AG04450 (cell line): ENCODE data around the gene SEMA5B. TPM values are rescaled to one million over a fixed set of nuclear protein-coding genes. Genes with fewer than 3 reads are reported as not detected.

Experiments used
- CTCF ChIA-PET: fragments of 300-600, 350-600 bp; formaldehyde crosslinking; extraction: SDS; loops from one replicate; lab custom pipeline; 2022; ENCODE audit warnings: antibody characterized with exemption, inconsistent platforms; lab: Charles Lee
- POLR2A ChIA-PET: fragments of 350-600 bp; formaldehyde crosslinking; extraction: SDS; loops from one replicate; lab custom pipeline; 2021; ENCODE audit warnings: antibody characterized with exemption, inconsistent platforms; lab: Yijun Ruan, JAX
- DNase-seq: peaks from one replicate; pipeline ENCODE4 v3.0.0-alpha.2; 2011; ENCODE audit warnings: low read depth, low spot score
- H3K27ac ChIP-seq: one replicate; pipeline ENCODE4 v1.5.1; 2012; ENCODE audit warnings: low read depth, low read length, control low read depth
- H3K27me3 ChIP-seq: one replicate; pipeline ENCODE4 v1.6.0; 2012; ENCODE audit warnings: low read length; ENCODE audit not compliant: control insufficient read depth, insufficient read depth
- H3K4me3 ChIP-seq: 2 replicates; pipeline ENCODE4 v1.5.1; 2011; ENCODE audit warnings: mild to moderate bottlenecking, low read depth, low read length, control low read depth
- H3K9me3 ChIP-seq: 2 replicates; pipeline ENCODE4 v1.5.1; 2012; ENCODE audit warnings: low read length; ENCODE audit not compliant: control insufficient read depth, insufficient read depth
- CTCF ChIP-seq: IDR thresholded peaks from 2 replicates; pipeline ENCODE4 v1.5.1; 2011; ENCODE audit warnings: low read depth, low read length, control low read depth, inconsistent platforms
- polyA plus RNA-seq: library from polyadenylated mRNA; depleted of rRNA; stranded (reverse); fragments of >200 nt; gene quantifications from 2 replicates; pipeline ENCODE4 v1.2.3, GENCODE V29; 2011

Gene SEMA5B
- polyA plus RNA-seq, 1 experiment, result not detected

- H3K27ac ChIP-seq, result no peak overlapping the region
- no peaks in the 10 kb centered on the region for H3K9me3 ChIP-seq
- CTCF ChIA-PET, result no interaction called here
- no peak for TF ChIP-seq CTCF
- POLR2A ChIA-PET, result no interaction called here
- peaks cover 59% of the 10 kb centered on the region for H3K27me3 ChIP-seq
- no peak for DNase-seq
- no peak overlapping the region for H3K4me3 ChIP-seq
These were observed 25.3 kb downstream of the SEMA5B start for GRCh38 chr3:123002100-123002748.

GRCh38 chr3:122998856-122999255 is 28.7 kb downstream of the SEMA5B start:
- CTCF ChIA-PET, result no interaction called here
- H3K27me3 ChIP-seq, result peaks cover 72% of the 10 kb centered on the region
- no peak for TF ChIP-seq CTCF
- DNase-seq, result no peak
- H3K4me3 ChIP-seq, result no peak overlapping the region
- H3K9me3 ChIP-seq, result no peaks in the 10 kb centered on the region
- POLR2A ChIA-PET, result no interaction called here
- no peak overlapping the region for H3K27ac ChIP-seq

GRCh38 chr3:122998206-122998605 is 29.4 kb downstream of the SEMA5B start:
- no peak for TF ChIP-seq CTCF
- H3K9me3 ChIP-seq, result no peaks in the 10 kb centered on the region
- no peak overlapping the region for H3K27ac ChIP-seq
- ChIA-PET CTCF (no interaction called here), POLR2A (no interaction called here)
- DNase-seq, result no peak
- no peak overlapping the region for H3K4me3 ChIP-seq
- peaks cover 78% of the 10 kb centered on the region for H3K27me3 ChIP-seq

GRCh38 chr3:122996038-122996580 is 31.5 kb downstream of the SEMA5B start:
- POLR2A ChIA-PET, result no interaction called here
- H3K27me3 ChIP-seq, result peaks cover 79% of the 10 kb centered on the region

More at GRCh38 chr3:122996038-122996580, 31.5 kb downstream of the SEMA5B start:
- Histone ChIP-seq H3K9me3 (no peaks in the 10 kb centered on the region), H3K4me3 (no peak overlapping the region), H3K27ac (no peak overlapping the region)
- CTCF ChIA-PET, result no interaction called here
- no peak for TF ChIP-seq CTCF
- no peak for DNase-seq
